HG03439 (cell line): ENCODE data around the gene EML6.

Source experiments
- ATAC-seq: cut with Tn5 transposase; IDR thresholded peaks from one replicate; pipeline ENCODE4 v1.9.1; 2021; ENCODE audit warnings: mild to moderate bottlenecking, moderate library complexity; ENCODE audit not compliant: unreplicated experiment

The EML6 gene

GRCh38 chr2:54936766-54937165 is 213.3 kb downstream of the EML6 start:
- no peak for ATAC-seq

DNA sequence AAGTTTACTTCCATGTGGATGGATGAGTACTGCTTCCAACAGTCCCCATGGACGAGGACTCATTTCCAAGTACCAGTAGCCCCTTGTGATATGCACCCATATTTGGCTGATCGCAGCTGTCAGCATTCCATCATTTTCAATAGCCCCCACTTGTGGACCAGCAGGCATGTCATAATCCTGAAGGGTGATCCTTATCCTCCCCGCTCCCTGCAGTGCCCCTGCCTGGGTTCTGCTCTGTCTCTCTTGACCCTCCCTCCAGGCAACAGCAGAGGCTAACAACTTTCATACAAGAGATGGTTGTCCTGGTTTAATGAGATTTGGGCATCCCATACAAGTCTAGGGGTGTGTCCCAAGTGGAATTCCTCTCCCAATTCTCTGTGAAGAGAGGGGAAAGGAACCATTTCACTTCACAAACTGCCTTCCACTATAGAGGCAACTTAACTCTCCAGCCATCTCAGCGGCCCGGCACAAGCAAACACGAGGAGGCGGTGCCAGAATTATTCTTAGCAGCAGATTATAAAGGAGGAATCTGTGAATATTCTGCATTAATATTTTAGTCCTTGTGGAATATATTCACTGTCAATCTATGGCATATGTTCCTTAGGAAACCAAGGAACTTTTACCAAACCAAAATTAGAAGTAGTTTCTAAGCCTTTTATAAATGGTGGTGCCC is 216.1 kb downstream of the EML6 start:
- ATAC-seq, result no peak

DNA sequence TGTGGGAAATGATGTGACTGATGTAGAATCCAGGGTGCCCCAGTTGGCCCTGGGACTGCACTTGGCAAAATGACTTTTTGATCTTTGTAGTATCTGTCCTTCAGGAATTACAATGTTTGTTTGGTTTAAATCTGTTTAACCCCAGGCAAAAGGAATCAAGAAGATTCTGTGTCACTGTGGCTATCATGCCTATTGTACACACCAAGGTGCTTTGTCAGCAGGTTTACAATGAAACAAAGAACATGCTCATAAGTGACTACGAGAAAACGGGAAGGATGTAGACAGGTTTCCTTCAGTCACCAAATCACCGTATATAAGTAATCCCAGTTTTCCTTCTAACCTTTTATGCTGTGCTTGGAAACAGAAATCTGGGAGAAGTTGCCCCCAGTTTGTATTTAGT is 217.3 kb downstream of the EML6 start:
- no peak for ATAC-seq

DNA sequence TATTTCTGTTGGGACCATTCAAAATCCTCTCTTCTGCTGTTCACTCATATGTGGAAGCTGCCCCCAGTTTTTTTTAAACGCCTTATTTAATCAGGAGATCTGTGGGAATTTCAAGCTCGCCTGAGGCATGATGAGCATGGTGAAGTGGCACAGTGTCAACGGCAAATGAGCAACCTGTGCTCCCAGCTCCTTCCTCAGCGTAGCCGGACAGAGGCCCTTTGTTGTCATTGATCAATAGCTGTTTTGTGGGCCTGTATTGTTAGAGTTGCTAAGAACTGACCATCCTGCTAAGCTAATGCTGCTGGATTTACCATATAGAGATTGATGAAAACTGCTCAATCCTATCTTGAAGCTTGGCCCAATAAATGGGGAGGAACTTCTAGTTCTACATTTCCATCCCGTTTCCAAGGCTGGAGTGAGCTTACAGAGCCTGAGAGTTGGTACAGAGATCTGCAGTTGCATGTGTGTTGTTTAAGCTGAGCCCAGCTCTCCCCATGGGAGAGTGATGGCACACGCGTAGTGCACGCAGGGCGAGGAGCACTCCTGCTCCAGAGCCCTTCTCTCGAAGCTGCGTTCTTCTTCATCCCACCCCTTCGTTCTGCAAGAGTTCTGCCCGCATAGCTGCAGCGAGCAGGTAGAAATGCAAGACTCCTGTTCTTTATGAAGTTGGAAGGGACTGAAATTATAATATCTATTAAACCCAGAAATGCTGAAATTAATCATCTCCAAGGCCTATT is 218.0 kb downstream of the EML6 start:
- ATAC-seq, result no peak

GRCh38 chr2:54942373-54942772 is 218.9 kb downstream of the EML6 start:
- ATAC-seq, result no peak

DNA sequence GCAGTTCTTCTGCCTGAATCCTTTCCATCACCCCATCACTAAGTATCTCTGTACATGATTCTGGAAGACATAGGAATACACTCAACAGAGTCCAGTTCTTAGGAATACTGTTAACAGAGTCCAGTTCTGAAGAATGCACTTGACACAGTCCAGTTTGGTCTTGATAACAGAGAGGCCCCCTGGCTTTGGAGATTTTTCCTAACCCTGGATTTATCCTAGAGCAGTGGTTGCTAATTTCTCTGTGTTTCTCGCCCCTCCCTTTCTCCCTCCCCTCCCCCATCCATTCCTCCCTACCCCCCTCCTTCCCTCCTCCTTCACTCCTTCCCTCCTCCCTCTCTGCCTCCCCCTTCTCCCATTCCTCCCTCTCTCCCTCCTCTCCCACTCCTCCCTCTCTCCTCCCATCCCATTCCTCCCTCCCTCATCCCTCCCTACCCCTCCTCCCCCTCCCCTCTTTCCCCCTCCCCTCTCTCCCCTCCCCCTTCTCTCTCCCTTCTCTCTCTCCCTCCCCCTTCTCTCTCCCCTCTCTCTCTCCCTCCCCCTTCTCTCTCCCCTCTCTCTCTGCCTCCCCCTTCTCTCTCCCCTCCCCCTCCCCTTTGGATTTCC is 221.4 kb downstream of the EML6 start:
- no peak for ATAC-seq

- ATAC-seq, result peak; percentile 48
Measured at GRCh38 chr2:54945391-54946219, 222.1 kb downstream of the EML6 start.

- no peak for ATAC-seq
Measured at GRCh38 chr2:54946220-54946805, 222.9 kb downstream of the EML6 start.

DNA sequence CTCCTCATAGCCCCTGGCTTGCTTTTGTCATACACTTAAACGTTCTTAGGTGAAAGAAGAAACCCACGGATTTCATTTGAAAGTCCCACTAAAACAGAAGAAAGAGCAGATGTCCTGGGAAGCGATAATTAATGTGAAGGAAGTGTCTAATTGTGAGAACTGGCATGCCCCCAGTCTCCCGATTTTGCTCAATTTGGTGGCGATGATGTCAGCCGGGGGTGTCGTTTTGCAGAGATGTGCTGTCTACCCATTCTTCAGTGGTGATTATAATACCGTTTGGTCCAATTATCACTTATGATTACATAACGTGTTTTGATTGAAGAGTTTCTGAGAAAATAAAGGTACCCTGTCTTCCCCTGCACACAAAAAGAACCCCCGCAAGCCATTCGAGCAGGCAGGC is 223.7 kb downstream of the EML6 start:
- ATAC-seq, result no peak

GRCh38 chr2:54947646-54948045 is 224.2 kb downstream of the EML6 start:
- no peak for ATAC-seq

- ATAC-seq, result no peak
Measured at GRCh38 chr2:54948120-54948519, 224.7 kb downstream of the EML6 start.

DNA sequence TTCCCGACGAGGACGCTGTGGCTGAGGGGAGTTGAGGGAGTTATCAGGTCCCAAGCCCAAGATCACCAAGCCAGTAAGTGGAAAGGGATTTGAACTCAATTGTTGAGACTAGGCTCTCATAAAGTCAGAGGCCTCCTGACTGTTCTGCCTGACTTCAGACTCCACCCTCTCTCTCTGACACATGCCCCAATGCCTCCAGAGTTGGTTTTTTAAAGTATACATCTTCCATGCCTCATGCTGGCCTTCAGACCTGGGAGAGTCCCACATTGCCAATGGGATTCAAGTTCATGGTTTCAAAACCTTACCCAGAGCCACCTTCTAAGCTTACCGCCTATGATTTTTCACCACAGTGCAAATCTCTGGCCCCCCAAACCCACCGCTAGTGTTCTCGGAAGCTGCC is 226.0 kb downstream of the EML6 start:
- no peak for ATAC-seq

DNA sequence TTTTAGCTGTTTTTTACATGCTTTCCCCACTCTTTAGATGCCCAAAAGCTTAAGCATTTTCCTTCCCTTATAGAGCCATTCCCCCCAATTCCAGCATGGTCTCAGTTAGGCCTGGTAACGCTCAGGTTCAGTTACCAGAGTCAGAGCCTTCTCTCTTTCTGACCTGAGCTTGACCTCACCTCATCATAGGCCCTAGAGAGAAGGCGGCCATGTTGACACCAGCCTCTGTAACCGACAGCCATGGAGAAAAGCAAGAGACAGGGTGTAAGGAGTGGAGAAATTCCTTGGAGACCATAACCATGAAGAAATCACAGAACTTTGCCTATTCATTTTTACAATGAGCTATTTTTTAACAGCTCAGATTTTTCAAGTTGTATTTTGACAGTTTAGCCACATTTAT is 227.3 kb downstream of the EML6 start:
- ATAC-seq, result no peak

DNA sequence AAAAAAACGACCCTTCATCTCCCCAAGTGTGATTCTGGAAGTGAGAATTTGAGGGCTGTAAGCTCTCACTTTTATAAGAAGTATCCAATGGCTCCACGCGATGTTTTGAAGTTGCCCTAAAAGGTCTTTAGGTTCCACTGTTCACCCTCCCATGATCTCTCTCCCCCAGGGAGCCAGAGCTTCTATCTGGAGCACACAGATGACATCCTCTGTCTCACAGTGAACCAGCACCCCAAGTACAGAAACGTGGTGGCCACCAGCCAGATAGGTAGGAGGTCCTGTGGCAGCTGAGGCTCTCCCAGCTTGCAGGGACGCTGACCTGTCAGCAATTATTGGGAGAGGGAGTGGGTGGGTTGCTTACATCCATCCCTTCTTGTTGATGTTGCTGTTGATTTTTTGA is 229.0 kb downstream of the EML6 start:
- ATAC-seq, result no peak

DNA sequence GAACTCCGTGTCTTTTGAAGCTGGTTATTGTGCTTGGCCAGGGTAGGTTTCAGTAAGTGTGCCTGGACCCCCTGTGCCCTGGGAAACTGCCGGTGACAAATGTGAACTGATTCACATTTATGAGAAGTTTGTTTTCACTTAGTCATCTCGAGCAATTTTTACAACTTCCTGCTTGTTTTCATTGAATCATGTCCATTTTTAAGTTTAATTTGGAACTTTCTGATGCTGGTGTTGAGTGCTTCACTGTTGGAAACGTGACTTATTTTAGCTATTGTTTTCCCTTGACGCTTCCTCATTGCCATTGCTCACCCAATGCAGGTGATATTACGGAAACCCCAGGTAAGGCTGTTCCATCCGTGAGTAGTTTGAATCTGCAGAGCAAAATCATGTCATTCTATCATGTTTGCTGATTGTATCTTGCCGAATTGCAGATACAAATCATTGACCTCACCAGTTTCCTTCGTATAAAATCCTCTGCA is 229.6 kb downstream of the EML6 start:
- ATAC-seq, result no peak

GRCh38 chr2:54954158-54954557 is 230.7 kb downstream of the EML6 start:
- ATAC-seq, result no peak

- no peak for ATAC-seq
Measured at GRCh38 chr2:54954705-54955357, 231.4 kb downstream of the EML6 start.

DNA sequence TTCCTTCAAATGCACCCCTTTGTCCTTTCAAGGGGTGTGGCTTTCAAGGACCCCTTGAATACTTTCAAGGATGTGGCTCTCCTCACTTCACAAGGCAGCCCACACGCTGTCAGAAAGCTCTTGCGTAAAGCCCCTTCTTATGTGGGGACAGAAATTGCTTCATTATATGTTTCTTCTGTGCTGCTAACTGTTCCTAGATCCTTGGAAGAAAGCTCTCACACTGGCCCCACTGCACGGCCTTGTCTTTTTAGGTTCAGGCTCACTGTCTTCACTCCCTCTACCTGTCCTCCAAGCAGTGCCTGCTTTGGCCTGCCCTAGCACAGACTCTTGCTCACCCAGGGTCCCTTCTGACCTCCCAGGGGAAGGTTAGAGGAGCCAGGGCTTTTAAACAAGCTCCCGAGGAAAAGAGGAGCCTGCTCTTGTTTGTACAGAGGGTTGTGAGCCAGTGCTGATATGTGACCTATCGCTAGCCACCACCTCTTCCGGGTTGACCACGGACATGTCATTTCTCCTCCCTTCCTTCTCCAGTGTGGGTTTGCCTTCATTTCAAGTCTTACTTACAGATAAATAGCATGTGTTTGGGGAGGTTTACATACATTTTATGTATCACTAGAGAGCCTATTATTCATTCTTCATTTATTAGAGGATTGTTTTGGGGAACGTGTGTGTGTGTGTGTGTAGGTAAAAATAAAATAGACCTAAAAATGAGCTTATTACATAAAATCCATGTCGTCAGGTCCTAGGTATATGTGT is 232.1 kb downstream of the EML6 start:
- ATAC-seq, result no peak

- ATAC-seq, result no peak
Measured at GRCh38 chr2:54956111-54956627, 232.7 kb downstream of the EML6 start.
